ENCODE results near the gene ACTR1A. TPM values are rescaled to one million over a fixed set of nuclear protein-coding genes. Genes with fewer than 3 reads are reported as not detected.
A peak's percentile ranks its signal among the peaks of the same experiment; 100 is the strongest.

Gene ACTR1A
- total RNA-seq, 1 donor from 2014 or later, result 66.8 TPM

DNA sequence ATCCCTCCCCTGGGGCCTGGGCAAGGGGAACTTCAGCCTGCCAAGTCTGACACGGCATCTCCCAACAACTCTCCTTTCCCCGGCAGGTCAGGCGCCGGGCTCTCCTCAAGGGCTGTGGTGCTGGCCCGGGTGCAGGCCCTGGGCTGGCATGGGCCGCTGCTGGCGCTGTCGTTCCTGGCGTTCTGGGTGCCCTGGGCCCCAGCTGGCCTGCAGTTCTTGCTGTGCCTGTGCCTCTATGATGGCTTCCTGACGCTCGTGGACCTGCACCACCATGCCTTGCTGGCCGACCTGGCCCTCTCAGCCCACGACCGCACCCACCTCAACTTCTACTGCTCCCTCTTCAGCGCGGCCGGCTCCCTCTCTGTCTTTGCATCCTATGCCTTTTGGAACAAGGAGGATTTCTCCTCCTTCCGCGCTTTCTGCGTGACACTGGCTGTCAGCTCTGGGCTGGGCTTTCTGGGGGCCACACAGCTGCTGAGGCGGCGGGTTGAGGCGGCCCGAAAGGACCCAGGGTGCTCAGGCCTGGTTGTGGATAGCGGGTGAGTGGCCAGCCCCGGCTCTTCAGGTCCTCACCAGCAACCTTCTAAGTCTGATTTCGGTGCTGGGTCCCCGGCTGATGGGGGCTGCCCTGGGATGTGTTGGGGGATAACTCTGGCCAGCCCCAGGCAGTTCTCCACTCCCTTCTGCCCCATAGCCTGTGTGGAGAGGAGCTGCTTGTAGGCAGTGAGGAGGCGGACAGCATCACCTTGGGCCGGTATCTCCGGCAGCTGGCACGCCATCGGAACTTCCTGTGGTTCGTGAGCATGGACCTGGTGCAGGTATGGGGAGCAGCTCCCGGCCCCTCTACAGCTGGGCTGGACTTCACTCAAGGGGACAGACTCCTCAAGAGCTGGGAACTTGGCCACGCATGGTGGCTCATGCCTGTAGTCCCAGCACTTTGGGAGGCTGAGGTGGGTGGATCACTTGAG, 31.6 kb downstream of the ACTR1A start:
- H3K4me1 ChIP-seq (ENCODE audit: control insufficient read depth in 3 of 3, insufficient read depth in 3 of 3, low read length in 3 of 3), result peaks cover 0 to 9% (median 0%) of the 10 kb centered on the region in 3 donors
- H3K9ac ChIP-seq (ENCODE audit: low read depth in 1 of 3, low read length in 3 of 3), result no peak overlapping the region
- H3K9me3 ChIP-seq (ENCODE audit: control insufficient read depth in 3 of 3, low read length in 3 of 3), result no peaks in the 10 kb centered on the region
- no peak overlapping the region for H3K4me3 ChIP-seq (ENCODE audit: low read length in 3 of 3)
- no peaks in the 10 kb centered on the region for H3K36me3 ChIP-seq (ENCODE audit: control insufficient read depth in 3 of 3, insufficient read depth in 3 of 3, low read length in 3 of 3)
- H3K27ac ChIP-seq (ENCODE audit: low read depth, low read length), result no peak overlapping the region
- H3K27me3 ChIP-seq (ENCODE audit: control insufficient read depth in 3 of 3, insufficient read depth in 3 of 3, low read length in 3 of 3), result no peaks in the 10 kb centered on the region

DNA sequence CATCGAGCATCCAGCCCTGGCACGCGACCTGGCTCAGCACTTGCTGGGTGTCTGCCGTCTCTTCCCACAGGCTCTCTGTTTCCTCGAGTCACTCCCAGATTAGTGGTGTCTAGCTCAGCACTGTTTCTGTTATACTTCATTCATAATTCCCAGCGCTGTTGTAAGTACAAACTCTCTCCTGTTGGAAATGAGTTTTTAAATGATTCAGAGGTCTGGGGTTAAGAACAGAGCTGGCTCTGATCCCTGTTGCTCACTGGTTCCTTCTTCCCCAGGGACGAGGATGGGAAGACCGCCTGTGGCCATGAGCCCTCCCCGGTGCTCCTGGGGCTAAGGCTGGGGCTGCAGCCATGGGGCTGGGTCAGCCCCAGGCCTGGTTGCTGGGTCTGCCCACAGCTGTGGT, 33.8 kb downstream of the ACTR1A start:
- Histone ChIP-seq H3K9me3 (ENCODE audit: control insufficient read depth in 3 of 3, low read length in 3 of 3) (no peaks in the 10 kb centered on the region), H3K36me3 (ENCODE audit: control insufficient read depth in 3 of 3, insufficient read depth in 3 of 3, low read length in 3 of 3) (no peaks in the 10 kb centered on the region), H3K27ac (ENCODE audit: low read depth, low read length) (no peak overlapping the region), H3K27me3 (ENCODE audit: control insufficient read depth in 3 of 3, insufficient read depth in 3 of 3, low read length in 3 of 3) (no peaks in the 10 kb centered on the region), H3K4me3 (ENCODE audit: low read length in 3 of 3) (no peak overlapping the region), H3K9ac (ENCODE audit: low read depth in 1 of 3, low read length in 3 of 3) (no peak overlapping the region), H3K4me1 (ENCODE audit: control insufficient read depth in 3 of 3, insufficient read depth in 3 of 3, low read length in 3 of 3) (peaks cover 0 to 9% (median 0%) of the 10 kb centered on the region in 3 donors)

DNA sequence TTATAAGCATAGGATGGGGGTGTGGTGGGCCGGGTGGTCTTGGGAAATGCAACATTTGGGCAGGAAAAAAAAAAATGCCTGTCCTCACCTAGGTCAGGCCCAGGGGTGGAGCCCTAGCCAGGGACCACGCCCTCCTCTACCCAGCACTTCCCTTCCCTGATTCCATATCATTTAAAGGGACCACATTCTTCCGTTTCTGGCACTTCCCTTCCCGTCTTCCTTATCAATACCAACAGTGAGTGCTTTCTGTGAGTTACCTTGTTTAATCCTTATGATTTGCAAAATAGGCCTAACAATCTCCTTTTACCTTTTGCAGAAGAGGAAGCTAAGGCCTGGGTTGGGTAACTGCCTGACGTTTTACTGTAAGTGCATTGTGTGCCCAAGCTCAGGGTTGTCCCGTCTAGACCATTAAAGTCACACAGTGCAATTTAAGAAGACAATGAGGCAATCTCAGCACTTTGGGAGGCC, 34.5 kb downstream of the ACTR1A start:
- Histone ChIP-seq H3K4me3 (ENCODE audit: low read length in 3 of 3) (no peak overlapping the region), H3K4me1 (ENCODE audit: control insufficient read depth in 3 of 3, insufficient read depth in 3 of 3, low read length in 3 of 3) (peaks cover 0 to 9% (median 0%) of the 10 kb centered on the region in 3 donors), H3K27me3 (ENCODE audit: control insufficient read depth in 3 of 3, insufficient read depth in 3 of 3, low read length in 3 of 3) (no peaks in the 10 kb centered on the region), H3K27ac (ENCODE audit: low read depth, low read length) (no peak overlapping the region), H3K36me3 (ENCODE audit: control insufficient read depth in 3 of 3, insufficient read depth in 3 of 3, low read length in 3 of 3) (no peaks in the 10 kb centered on the region), H3K9ac (ENCODE audit: low read depth in 1 of 3, low read length in 3 of 3) (no peak overlapping the region), H3K9me3 (ENCODE audit: control insufficient read depth in 3 of 3, low read length in 3 of 3) (no peaks in the 10 kb centered on the region)

DNA sequence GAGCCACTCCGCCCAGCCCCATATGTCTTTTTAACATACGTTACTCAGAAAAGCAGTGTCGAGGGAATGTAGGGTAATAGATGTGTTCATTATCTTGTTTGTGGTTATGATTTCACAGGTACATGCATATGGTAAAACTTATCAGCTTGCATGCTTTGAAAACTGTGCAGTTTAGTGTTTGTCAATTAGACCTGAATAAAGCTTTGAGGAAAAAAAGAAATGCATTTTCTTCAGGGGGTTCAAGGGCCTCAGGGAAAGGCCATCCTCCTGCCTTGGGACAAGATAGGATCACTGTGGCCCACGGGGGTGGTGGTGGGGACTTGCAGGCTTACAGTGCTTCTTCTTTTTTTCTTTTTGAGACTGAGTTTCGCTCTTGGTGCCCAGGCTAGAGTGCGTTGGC, 35.2 kb downstream of the ACTR1A start:
- peaks cover 0 to 9% (median 1%) of the 10 kb centered on the region in 3 donors for H3K4me1 ChIP-seq (ENCODE audit: control insufficient read depth in 3 of 3, insufficient read depth in 3 of 3, low read length in 3 of 3)

DNA sequence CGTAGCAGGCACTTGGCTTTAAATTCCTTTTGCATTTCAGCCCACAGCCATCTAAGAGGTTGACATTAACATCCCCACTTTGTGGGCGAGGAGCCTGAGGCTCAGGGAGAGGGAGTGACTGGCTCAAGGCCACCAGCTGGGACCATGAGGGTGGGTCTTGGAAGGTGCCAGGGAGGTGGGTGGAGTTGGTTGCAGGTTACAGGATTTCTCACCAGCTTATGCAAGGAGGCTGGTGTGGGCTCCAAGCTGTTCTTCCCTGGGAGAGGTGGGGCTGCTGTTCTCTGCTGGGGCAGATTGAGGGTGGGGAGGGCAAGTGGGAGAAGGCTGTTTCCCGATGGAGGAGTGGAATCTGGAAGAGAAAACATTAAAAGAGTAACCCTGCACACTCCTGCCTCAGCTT, 37.0 kb downstream of the ACTR1A start:
- H3K4me1 ChIP-seq (ENCODE audit: control insufficient read depth in 3 of 3, insufficient read depth in 3 of 3, low read length in 3 of 3), result peaks cover 9 to 24% (median 15%) of the 10 kb centered on the region in 3 donors
- no peaks in the 10 kb centered on the region for H3K9me3 ChIP-seq (ENCODE audit: control insufficient read depth in 3 of 3, low read length in 3 of 3)
- no peaks in the 10 kb centered on the region for H3K36me3 ChIP-seq (ENCODE audit: control insufficient read depth in 3 of 3, insufficient read depth in 3 of 3, low read length in 3 of 3)
- no peak overlapping the region for H3K4me3 ChIP-seq (ENCODE audit: low read length in 3 of 3)
- H3K27ac ChIP-seq (ENCODE audit: low read depth, low read length), result no peak overlapping the region
- no peaks in the 10 kb centered on the region for H3K27me3 ChIP-seq (ENCODE audit: control insufficient read depth in 3 of 3, insufficient read depth in 3 of 3, low read length in 3 of 3)
- H3K9ac ChIP-seq (ENCODE audit: low read depth in 1 of 3, low read length in 3 of 3), result no peak overlapping the region

More for the DNA sequence above, 35.2 kb downstream of the ACTR1A start:
- Histone ChIP-seq H3K27ac (ENCODE audit: low read depth, low read length) (no peak overlapping the region), H3K9me3 (ENCODE audit: control insufficient read depth in 3 of 3, low read length in 3 of 3) (no peaks in the 10 kb centered on the region), H3K9ac (ENCODE audit: low read depth in 1 of 3, low read length in 3 of 3) (no peak overlapping the region), H3K36me3 (ENCODE audit: control insufficient read depth in 3 of 3, insufficient read depth in 3 of 3, low read length in 3 of 3) (no peaks in the 10 kb centered on the region), H3K4me3 (ENCODE audit: low read length in 3 of 3) (no peak overlapping the region), H3K27me3 (ENCODE audit: control insufficient read depth in 3 of 3, insufficient read depth in 3 of 3, low read length in 3 of 3) (no peaks in the 10 kb centered on the region)

DNA sequence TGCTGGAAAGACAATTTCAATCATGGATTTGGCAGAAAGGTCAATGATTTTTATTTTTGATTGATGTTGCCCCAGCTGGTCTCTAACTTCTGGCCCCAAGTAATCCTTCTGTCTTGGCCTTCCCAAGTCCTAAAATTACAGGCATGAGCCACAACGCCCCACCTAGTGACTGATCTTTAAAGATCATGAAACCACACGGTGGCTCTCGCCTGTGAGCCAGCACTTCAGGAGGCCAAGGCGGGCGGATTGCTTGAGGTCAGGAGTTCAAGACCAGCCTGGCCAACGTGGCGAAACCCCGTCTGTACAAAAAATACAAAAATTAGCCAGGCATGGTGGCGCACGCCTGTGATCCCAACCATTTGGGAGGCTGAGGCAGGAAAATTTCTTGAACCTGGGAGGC, 38.5 kb downstream of the ACTR1A start:
- no peaks in the 10 kb centered on the region for H3K27me3 ChIP-seq (ENCODE audit: control insufficient read depth in 3 of 3, insufficient read depth in 3 of 3, low read length in 3 of 3)
- no peak overlapping the region for H3K4me3 ChIP-seq (ENCODE audit: low read length in 3 of 3)
- no peaks in the 10 kb centered on the region for H3K9me3 ChIP-seq (ENCODE audit: control insufficient read depth in 3 of 3, low read length in 3 of 3)
- no peak overlapping the region for H3K9ac ChIP-seq (ENCODE audit: low read depth in 1 of 3, low read length in 3 of 3)
- no peak overlapping the region for H3K27ac ChIP-seq (ENCODE audit: low read depth, low read length)
- H3K36me3 ChIP-seq (ENCODE audit: control insufficient read depth in 3 of 3, insufficient read depth in 3 of 3, low read length in 3 of 3), result no peaks in the 10 kb centered on the region
- peaks cover 9 to 24% (median 15%) of the 10 kb centered on the region in 3 donors for H3K4me1 ChIP-seq (ENCODE audit: control insufficient read depth in 3 of 3, insufficient read depth in 3 of 3, low read length in 3 of 3)

DNA sequence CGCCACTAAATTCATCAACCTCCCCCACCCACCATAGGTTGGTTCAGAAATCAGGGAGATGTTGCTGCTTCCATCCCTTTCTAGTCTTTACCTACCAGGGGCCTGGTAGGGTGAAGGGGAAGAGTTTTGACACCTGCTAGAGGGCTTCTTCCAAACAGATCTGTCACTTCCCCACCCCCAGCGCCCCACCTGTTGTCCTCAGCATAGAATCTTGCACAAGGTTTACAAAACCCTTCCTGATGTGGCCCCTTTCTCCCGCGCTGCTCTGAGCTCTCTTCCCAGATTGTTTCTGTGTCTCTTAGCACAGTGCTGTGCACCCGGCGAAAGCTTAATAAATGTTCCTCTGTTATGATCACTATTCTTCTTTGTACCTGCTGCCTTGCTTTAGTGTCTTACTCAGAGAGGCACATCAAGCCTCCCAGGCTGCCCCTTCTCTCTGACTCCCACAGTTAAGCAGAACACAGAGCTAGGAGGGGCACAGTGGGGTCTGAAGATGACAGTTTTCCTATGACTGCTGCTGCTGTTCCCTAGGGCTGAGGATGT, 39.9 kb downstream of the ACTR1A start:
- peaks cover 9 to 16% (median 15%) of the 10 kb centered on the region in 3 donors for H3K4me1 ChIP-seq (ENCODE audit: control insufficient read depth in 3 of 3, insufficient read depth in 3 of 3, low read length in 3 of 3)
- no peaks in the 10 kb centered on the region for H3K27me3 ChIP-seq (ENCODE audit: control insufficient read depth in 3 of 3, insufficient read depth in 3 of 3, low read length in 3 of 3)
- H3K9me3 ChIP-seq (ENCODE audit: control insufficient read depth in 3 of 3, low read length in 3 of 3), result no peaks in the 10 kb centered on the region
- H3K36me3 ChIP-seq (ENCODE audit: control insufficient read depth in 3 of 3, insufficient read depth in 3 of 3, low read length in 3 of 3), result no peaks in the 10 kb centered on the region
- no peak overlapping the region for H3K27ac ChIP-seq (ENCODE audit: low read depth, low read length)
- no peak overlapping the region for H3K4me3 ChIP-seq (ENCODE audit: low read length in 3 of 3)
- peak overlapping the region in 2 of 3 donors; percentile 25 to 77 for H3K9ac ChIP-seq (ENCODE audit: low read depth in 1 of 3, low read length in 3 of 3)

DNA sequence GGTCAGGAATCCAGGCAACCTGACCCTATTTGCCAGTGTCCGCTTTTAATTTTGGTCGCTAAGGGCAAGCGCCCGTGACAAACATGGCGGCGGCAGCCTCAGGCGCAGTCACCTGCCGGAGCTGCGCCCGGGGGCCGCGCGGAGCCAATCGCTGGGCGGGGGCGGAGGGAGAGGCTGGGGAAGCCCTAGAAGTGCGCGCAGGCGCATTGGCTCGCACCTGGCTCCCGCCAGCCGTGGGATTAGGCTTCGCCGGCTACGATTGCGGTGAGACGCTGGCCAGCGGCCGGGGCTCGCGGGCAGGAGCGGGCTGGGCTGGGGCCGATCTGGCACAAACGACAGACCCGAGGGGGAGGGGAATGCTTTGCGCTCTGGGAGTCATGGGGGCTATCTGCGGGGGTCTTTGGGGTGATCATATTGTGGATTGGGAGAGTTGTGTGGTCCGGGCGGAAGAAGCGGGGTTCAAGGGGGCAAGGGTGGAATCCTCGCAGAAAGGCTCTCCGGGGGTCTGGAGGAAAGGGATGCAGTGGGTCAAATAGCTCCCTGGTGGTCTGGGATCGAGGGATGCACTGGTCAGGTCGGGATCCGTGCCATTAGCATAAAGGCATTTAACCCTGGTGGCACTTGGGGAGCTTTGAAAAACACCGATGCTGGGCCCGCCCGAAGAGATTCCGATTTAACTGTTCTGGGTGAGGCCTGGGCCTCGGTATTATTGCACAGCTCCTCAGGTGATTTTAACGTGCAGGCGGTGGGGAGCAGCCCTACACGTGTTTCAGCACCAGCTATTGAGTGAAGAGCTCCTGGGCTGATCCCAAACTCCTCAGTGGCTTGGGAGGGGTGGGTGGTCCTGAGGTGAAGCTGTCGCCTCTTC, 41.1 kb downstream of the ACTR1A start:
- Histone ChIP-seq H3K9ac (ENCODE audit: low read depth in 1 of 3, low read length in 3 of 3) (peak overlapping the region; percentile 74 to 78 (median 77)), H3K27me3 (ENCODE audit: control insufficient read depth in 3 of 3, insufficient read depth in 3 of 3, low read length in 3 of 3) (no peaks in the 10 kb centered on the region), H3K4me3 (ENCODE audit: low read length in 3 of 3) (peak overlapping the region; percentile 67 to 88 (median 76)), H3K9me3 (ENCODE audit: control insufficient read depth in 3 of 3, low read length in 3 of 3) (no peaks in the 10 kb centered on the region), H3K4me1 (ENCODE audit: control insufficient read depth in 3 of 3, insufficient read depth in 3 of 3, low read length in 3 of 3) (peaks cover 9 to 16% (median 15%) of the 10 kb centered on the region in 3 donors), H3K27ac (ENCODE audit: low read depth, low read length) (no peak overlapping the region), H3K36me3 (ENCODE audit: control insufficient read depth in 3 of 3, insufficient read depth in 3 of 3, low read length in 3 of 3) (no peaks in the 10 kb centered on the region)

DNA sequence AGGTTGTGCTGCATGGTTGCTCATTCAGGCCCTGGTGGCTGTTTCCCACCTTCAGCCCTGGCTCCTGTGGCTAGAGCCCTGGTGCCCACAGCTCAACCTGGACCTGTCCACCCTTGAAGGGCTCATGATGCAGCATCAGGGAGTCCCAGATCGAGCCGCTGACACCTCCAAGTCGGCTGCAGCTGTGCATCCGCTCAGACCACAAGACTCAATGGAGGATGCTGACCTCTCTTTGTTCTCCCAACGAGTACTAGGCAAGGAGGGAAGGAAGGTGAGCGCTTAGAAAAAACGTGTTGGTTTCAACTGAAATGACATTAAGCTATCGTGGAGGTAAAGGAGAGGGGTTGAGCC, 41.7 kb downstream of the ACTR1A start:
- Histone ChIP-seq H3K9ac (ENCODE audit: low read depth in 1 of 3, low read length in 3 of 3) (peak overlapping the region; percentile 20 to 78 (median 23)), H3K27me3 (ENCODE audit: control insufficient read depth in 3 of 3, insufficient read depth in 3 of 3, low read length in 3 of 3) (no peaks in the 10 kb centered on the region), H3K4me3 (ENCODE audit: low read length in 3 of 3) (peak overlapping the region; percentile 67 to 88 (median 76)), H3K27ac (ENCODE audit: low read depth, low read length) (no peak overlapping the region), H3K4me1 (ENCODE audit: control insufficient read depth in 3 of 3, insufficient read depth in 3 of 3, low read length in 3 of 3) (peaks cover 9 to 16% (median 15%) of the 10 kb centered on the region in 3 donors), H3K9me3 (ENCODE audit: control insufficient read depth in 3 of 3, low read length in 3 of 3) (no peaks in the 10 kb centered on the region), H3K36me3 (ENCODE audit: control insufficient read depth in 3 of 3, insufficient read depth in 3 of 3, low read length in 3 of 3) (peaks cover 0 to under 1% (median 0%) of the 10 kb centered on the region in 3 donors)
